OCI-LY7 (cell line): Measurements from ENCODE around the gene PHEX. TPM values are rescaled to one million over a fixed set of nuclear protein-coding genes. Genes with fewer than 3 reads are reported as not detected.

ENCODE experiments used
- BruUV-seq: library from RNA; stranded (reverse); fragments of 400-500 nt; replicated peaks from 2 replicates; lab custom pipeline; 2021; lab: Mats Ljungman, UMichigan
- CTCF ChIA-PET: fragments of 300-600 bp; sonication (Branson Sonifier 250); formaldehyde crosslinking; loops from one replicate; lab custom pipeline; 2022; ENCODE audit warnings: antibody characterized with exemption; ENCODE audit not compliant: unreplicated experiment; lab: Charles Lee
- POLR2A ChIA-PET: fragments of 300-600 bp; sonication (Branson Sonifier 250); formaldehyde crosslinking; loops from one replicate; lab custom pipeline; 2022; ENCODE audit warnings: antibody characterized with exemption; lab: Charles Lee
- DNase-seq: peaks from one replicate; pipeline ENCODE4 v3.0.0-alpha.2; 2015; ENCODE audit warnings: low spot score
- H2AFZ ChIP-seq: fragments of 200-600 bp; sonication (generic), shearing (Covaris generic); 2 replicates; pipeline ENCODE4 v1.6.1; 2014; ENCODE audit warnings: mild to moderate bottlenecking, antibody characterized with exemption, low read length, moderate library complexity
- H3K27ac ChIP-seq: fragments of 200-600 bp; sonication (generic); 2 replicates; pipeline ENCODE4 v1.5.1; 2014; ENCODE audit warnings: mixed run types, low read depth, mild to moderate bottlenecking, moderate library complexity, low read length, inconsistent platforms; ENCODE audit not compliant: poor library complexity, severe bottlenecking
- H3K36me3 ChIP-seq: fragments of 200-600 bp; sonication (generic); 2 replicates; pipeline ENCODE4 v1.6.1; 2014; ENCODE audit warnings: mild to moderate bottlenecking, antibody characterized with exemption, low read length, moderate library complexity, mixed read lengths; ENCODE audit not compliant: insufficient read depth
- H3K4me1 ChIP-seq: fragments of 200-600 bp; sonication (generic); 2 replicates; pipeline ENCODE4 v1.5.1; 2014; ENCODE audit warnings: mild to moderate bottlenecking, low read length; ENCODE audit not compliant: insufficient read depth, poor library complexity, severe bottlenecking
- H3K4me2 ChIP-seq: fragments of 200-600 bp; sonication (generic); 2 replicates; pipeline ENCODE4 v1.6.1; 2014; ENCODE audit warnings: mild to moderate bottlenecking, low read length
- H3K4me3 ChIP-seq: fragments of 200-600 bp; sonication (generic); 2 replicates; pipeline ENCODE4 v1.5.1; 2014; ENCODE audit warnings: mild to moderate bottlenecking, low read depth, low read length; ENCODE audit not compliant: poor library complexity, severe bottlenecking
- H3K79me2 ChIP-seq: fragments of 200-600 bp; sonication (generic); 2 replicates; pipeline ENCODE4 v1.6.1; 2016; ENCODE audit warnings: low read depth, mild to moderate bottlenecking, low read length, moderate library complexity, mixed read lengths; ENCODE audit not compliant: insufficient read depth
- H3K9me2 ChIP-seq: fragments of 200-600 bp; sonication (generic); 2 replicates; pipeline ENCODE4 v1.6.1; 2016; ENCODE audit warnings: mild to moderate bottlenecking, low read length, mixed read lengths; ENCODE audit not compliant: insufficient read depth
- H3K9me3 ChIP-seq: fragments of 200-600 bp; sonication (generic); 2 replicates; pipeline ENCODE4 v1.6.1; 2014; ENCODE audit warnings: mild to moderate bottlenecking, mixed run types, low read length, mixed read lengths
- H4K20me1 ChIP-seq: fragments of 200-600 bp; sonication (generic); 2 replicates; pipeline ENCODE4 v1.6.1; 2014; ENCODE audit warnings: mild to moderate bottlenecking, antibody characterized with exemption, low read length, moderate library complexity, mixed read lengths; ENCODE audit not compliant: insufficient read depth
- EZH2phosphoT487 ChIP-seq: fragments of 200-600 bp; sonication (generic); IDR thresholded peaks from 2 replicates; pipeline ENCODE4 v1.6.1; 2018; ENCODE audit warnings: low read depth, borderline replicate concordance, mild to moderate bottlenecking, mixed run types, antibody characterized with exemption, low read length, moderate library complexity, mixed read lengths
- intact Hi-C: fragments of 100-400 bp; cut with micrococcal nuclease; formaldehyde crosslinking; loops from one replicate; pipeline ENCODE4 v1.10.0; 2022; ENCODE audit not compliant: unreplicated experiment
- total RNA-seq, 2 experiments: library from RNA; depleted of rRNA in 1 of 2; stranded (reverse); fragments of >200 nt in 1 of 2; shearing (Covaris generic) in 1 of 2; gene quantifications; 2 replicates each; pipeline ENCODE4 v1.2.3, GENCODE V29; 2014 to 2022
- TF ChIP-seq, protein P1 (sequence below): fragments of 200-600 bp; sonication (generic); conservative IDR thresholded peaks from 2 replicates; pipeline ENCODE4 v1.5.1; 2014; ENCODE audit warnings: mild to moderate bottlenecking, antibody characterized with exemption, low read length, moderate library complexity, mixed read lengths

Gene PHEX
- total RNA-seq, 2 experiments from 2014 or later, result 0.09 TPM; not detected in 1

DNA sequence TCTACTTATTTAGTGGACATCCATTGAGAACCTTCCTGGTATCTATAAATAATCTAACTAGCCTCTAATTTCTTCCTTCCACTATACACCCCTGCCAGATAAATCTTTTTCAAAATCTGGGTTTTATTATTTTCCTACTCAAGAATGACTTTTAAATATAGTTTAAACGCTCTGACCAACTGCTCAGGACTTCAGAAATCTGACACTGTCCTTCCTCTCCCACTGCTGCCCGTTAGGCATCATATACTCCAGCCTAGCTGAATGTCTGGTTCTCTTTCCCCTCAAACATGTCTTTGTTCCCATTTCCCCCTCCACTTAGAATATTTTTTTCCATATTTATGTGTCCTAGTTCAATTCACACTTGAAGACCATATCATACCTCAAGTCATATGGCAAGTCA, 205.4 kb downstream of the PHEX start:
- ChIA-PET POLR2A (no interaction called here), CTCF (no interaction called here)
- DNase-seq, result no peak
- Histone ChIP-seq H3K9me3 (no peaks in the 10 kb centered on the region), H3K36me3 (no peaks in the 10 kb centered on the region), H3K4me3 (no peak overlapping the region), H3K4me2 (no peak overlapping the region), H4K20me1 (no peaks in the 10 kb centered on the region), H3K27ac (no peak overlapping the region), H2AFZ (no peak overlapping the region), H3K9me2 (no peaks in the 10 kb centered on the region), H3K4me1 (no peaks in the 10 kb centered on the region), H3K79me2 (no peaks in the 10 kb centered on the region)
- intact Hi-C loops, result no loop called here
- TF ChIP-seq, protein P1, sequence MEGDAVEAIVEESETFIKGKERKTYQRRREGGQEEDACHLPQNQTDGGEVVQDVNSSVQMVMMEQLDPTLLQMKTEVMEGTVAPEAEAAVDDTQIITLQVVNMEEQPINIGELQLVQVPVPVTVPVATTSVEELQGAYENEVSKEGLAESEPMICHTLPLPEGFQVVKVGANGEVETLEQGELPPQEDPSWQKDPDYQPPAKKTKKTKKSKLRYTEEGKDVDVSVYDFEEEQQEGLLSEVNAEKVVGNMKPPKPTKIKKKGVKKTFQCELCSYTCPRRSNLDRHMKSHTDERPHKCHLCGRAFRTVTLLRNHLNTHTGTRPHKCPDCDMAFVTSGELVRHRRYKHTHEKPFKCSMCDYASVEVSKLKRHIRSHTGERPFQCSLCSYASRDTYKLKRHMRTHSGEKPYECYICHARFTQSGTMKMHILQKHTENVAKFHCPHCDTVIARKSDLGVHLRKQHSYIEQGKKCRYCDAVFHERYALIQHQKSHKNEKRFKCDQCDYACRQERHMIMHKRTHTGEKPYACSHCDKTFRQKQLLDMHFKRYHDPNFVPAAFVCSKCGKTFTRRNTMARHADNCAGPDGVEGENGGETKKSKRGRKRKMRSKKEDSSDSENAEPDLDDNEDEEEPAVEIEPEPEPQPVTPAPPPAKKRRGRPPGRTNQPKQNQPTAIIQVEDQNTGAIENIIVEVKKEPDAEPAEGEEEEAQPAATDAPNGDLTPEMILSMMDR, result no peak
- no peak for TF ChIP-seq EZH2phosphoT487
- BruUV-seq, result no TSS peak

DNA sequence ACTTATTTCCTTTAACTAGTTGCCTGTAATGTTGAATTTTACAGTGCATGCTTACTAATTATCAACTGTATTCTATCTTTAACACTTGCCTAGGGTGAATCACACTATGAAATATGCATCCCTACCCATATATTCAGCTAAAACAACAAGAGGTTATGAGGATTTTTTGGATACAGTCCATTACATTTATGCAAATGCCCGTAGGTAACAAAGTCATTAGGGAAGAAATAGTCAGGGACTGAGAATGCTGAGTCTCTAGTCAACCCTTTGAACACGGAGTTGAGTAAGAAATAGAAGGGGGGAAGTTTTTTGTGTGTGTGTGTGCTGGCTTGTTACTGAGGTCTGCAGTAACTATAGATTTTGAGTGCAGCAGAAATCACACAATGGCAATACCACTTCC, 214.5 kb downstream of the PHEX start:
- no TSS peak for BruUV-seq
- Histone ChIP-seq H3K4me1 (no peaks in the 10 kb centered on the region), H3K4me3 (no peak overlapping the region), H3K36me3 (no peaks in the 10 kb centered on the region), H3K79me2 (no peaks in the 10 kb centered on the region), H4K20me1 (no peaks in the 10 kb centered on the region), H2AFZ (no peak overlapping the region), H3K9me3 (no peaks in the 10 kb centered on the region), H3K4me2 (no peak overlapping the region), H3K27ac (no peak overlapping the region), H3K9me2 (no peaks in the 10 kb centered on the region)
- CTCF ChIA-PET, result no interaction called here
- no peak for TF ChIP-seq EZH2phosphoT487
- TF ChIP-seq, protein P1, result no peak
- intact Hi-C loops, result no loop called here
- DNase-seq, result no peak
- POLR2A ChIA-PET, result interaction anchor here (0.5 kb wide), 1 partner anchor 1323 kb away, joined by 4 read pairs; no protein-coding TSS in a partner anchor

DNA sequence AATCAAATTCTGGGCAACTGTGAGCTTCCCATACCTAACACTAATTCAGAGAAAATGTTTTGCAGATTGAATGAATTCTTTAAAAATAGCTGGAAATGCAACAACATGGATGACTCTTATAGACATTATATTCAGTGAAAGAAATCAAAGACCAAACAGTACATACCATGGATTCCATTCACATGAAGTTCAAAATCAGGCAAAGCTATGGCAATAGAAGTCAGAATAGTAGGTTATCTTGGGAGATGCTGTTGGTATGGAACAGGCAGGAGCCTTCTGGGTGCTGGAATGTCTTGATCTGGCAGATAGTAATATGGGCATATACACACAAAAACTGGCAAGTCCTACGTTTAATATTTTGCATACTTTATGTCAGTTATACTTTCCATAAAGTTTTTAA, 215.0 kb downstream of the PHEX start:
- H3K4me1 ChIP-seq, result no peaks in the 10 kb centered on the region
- H3K36me3 ChIP-seq, result no peaks in the 10 kb centered on the region
- no peaks in the 10 kb centered on the region for H3K9me3 ChIP-seq
- no peak overlapping the region for H3K27ac ChIP-seq
- no TSS peak for BruUV-seq
- intact Hi-C loops, result no loop called here
- H3K9me2 ChIP-seq, result no peaks in the 10 kb centered on the region
- H4K20me1 ChIP-seq, result no peaks in the 10 kb centered on the region
- TF ChIP-seq, protein P1, result no peak
- H2AFZ ChIP-seq, result no peak overlapping the region
- ChIA-PET POLR2A (no interaction called here), CTCF (no interaction called here)
- no peak for DNase-seq
- H3K4me3 ChIP-seq, result no peak overlapping the region
- no peaks in the 10 kb centered on the region for H3K79me2 ChIP-seq
- no peak overlapping the region for H3K4me2 ChIP-seq
